Colonic mucosa (tissue), 4 donors: ENCODE data around the gene NKIRAS2. TPM values are rescaled to one million over a fixed set of nuclear protein-coding genes. Genes with fewer than 3 reads are reported as not detected.

Experiments
- DNase-seq: peaks from one replicate; pipeline ENCODE4 v3.0.0-alpha.2; 2020
- H3K27ac ChIP-seq: fragments of 200-600 bp; one replicate; pipeline ENCODE4 v1.8.0; 2021
- H3K27me3 ChIP-seq: fragments of 200-600 bp; one replicate; pipeline ENCODE4 v1.8.0; 2021
- H3K36me3 ChIP-seq: fragments of 200-600 bp; one replicate; pipeline ENCODE4 v1.8.0; 2021
- H3K4me1 ChIP-seq: fragments of 200-600 bp; one replicate; pipeline ENCODE4 v1.8.0; 2021; ENCODE audit warnings: mild to moderate bottlenecking
- H3K4me3 ChIP-seq: fragments of 200-600 bp; one replicate; pipeline ENCODE4 v1.8.0; 2021
- H3K9ac ChIP-seq, 2 donors: one replicate each; pipeline ENCODE4 v1.7.0; 2013; ENCODE audit warnings: control low read depth in 2 of 2, low read depth in 2 of 2, low read length in 2 of 2
- H3K9me3 ChIP-seq: fragments of 200-600 bp; one replicate; pipeline ENCODE4 v1.8.0; 2021
- intact Hi-C: fragments of 100-400 bp; cut with DNase I; formaldehyde crosslinking; loops from one replicate; pipeline ENCODE4 v1.14.1; 2022
- total RNA-seq, 2 donors: library from RNA; stranded (reverse); fragmentation: NEBNext Ultra II Directional in 1 of 2; extraction: Animal tissue kit (Norgen Biotek cat#: 25700) in 1 of 2; gene quantifications; one replicate each; pipeline ENCODE4 v1.2.1, GENCODE V29; 2021
- TF ChIP-seq, protein P1 (sequence below): fragments of 200-600 bp; IDR thresholded peaks from one replicate; pipeline ENCODE4 v1.8.0; 2022; ENCODE audit warnings: antibody characterized with exemption, mild to moderate bottlenecking
- donor health status: healthy.
- donor health status: DM: no; HTN: no; CAD: no.
- donor health status: DM: no; HTN: no; CAD: no.

The NKIRAS2 gene
- total RNA-seq, 2 donors from 2014 or later, result 25.8 to 26.3 TPM

DNA sequence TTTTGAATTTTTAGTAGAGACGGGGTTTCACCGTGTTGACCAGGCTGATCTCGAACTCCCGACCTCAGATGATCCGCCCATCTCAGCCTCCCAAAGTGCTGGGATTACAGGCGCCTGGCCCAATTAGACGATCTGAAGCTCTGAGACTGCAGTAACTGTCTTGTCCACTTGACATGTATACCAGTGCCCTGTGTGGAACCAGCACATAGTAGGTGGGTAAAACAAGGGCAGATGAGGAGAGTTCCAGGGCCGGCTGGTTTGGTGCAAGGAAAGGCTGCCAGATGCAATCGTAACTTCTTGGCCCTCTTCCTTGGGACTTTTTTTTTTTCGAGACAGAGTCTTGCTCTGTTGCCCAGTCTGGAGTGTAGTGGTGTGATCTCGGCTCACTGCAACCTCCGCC, 27.5 kb downstream of the NKIRAS2 start:
- DNase-seq, result no peak
- Histone ChIP-seq H3K4me3 (no peak overlapping the region), H3K9ac (no peak overlapping the region), H3K27me3 (no peaks in the 10 kb centered on the region), H3K27ac (no peak overlapping the region), H3K36me3 (no peaks in the 10 kb centered on the region), H3K9me3 (no peaks in the 10 kb centered on the region), H3K4me1 (peaks cover 3% of the 10 kb centered on the region)
- intact Hi-C loops, result no loop called here
- TF ChIP-seq, protein P1, sequence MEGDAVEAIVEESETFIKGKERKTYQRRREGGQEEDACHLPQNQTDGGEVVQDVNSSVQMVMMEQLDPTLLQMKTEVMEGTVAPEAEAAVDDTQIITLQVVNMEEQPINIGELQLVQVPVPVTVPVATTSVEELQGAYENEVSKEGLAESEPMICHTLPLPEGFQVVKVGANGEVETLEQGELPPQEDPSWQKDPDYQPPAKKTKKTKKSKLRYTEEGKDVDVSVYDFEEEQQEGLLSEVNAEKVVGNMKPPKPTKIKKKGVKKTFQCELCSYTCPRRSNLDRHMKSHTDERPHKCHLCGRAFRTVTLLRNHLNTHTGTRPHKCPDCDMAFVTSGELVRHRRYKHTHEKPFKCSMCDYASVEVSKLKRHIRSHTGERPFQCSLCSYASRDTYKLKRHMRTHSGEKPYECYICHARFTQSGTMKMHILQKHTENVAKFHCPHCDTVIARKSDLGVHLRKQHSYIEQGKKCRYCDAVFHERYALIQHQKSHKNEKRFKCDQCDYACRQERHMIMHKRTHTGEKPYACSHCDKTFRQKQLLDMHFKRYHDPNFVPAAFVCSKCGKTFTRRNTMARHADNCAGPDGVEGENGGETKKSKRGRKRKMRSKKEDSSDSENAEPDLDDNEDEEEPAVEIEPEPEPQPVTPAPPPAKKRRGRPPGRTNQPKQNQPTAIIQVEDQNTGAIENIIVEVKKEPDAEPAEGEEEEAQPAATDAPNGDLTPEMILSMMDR, result no peak

DNA sequence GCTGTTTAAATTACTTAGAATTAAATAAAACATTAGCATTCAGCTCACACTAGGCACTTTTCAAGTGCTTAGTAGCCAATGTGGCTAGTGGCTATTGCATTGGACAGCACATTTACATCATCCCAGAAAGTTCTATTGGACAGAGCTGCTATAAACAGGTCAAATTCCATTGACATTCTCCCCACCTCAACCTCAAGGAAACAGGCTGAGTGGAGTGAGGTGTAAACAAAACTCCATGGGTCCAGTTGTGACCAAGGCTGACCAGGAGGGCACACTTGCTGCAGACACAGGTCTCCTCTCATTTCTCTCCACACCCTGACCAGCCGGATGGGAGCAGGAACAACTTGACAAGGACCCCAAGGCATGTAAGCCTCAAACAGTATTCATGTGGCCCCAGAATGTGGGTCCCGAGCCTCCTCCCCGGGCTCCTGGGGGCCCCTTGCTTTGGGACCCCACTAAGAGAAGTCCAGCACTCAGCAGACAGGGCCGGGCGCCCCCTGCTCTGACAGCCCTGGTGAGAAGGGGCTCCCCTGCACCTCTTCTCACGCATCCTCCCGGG, 30.0 kb downstream of the NKIRAS2 start:
- DNase-seq, result peak; percentile 32
- H3K27me3 ChIP-seq, result no peaks in the 10 kb centered on the region
- peak overlapping the region; percentile 57 to 77 for H3K9ac ChIP-seq
- H3K27ac ChIP-seq, result no peak overlapping the region
- peaks cover 3% of the 10 kb centered on the region for H3K4me1 ChIP-seq
- no peaks in the 10 kb centered on the region for H3K9me3 ChIP-seq
- TF ChIP-seq, protein P1, result no peak
- H3K4me3 ChIP-seq, result peak overlapping the region; percentile 80
- no peaks in the 10 kb centered on the region for H3K36me3 ChIP-seq
- intact Hi-C loops, result no loop called here

DNA sequence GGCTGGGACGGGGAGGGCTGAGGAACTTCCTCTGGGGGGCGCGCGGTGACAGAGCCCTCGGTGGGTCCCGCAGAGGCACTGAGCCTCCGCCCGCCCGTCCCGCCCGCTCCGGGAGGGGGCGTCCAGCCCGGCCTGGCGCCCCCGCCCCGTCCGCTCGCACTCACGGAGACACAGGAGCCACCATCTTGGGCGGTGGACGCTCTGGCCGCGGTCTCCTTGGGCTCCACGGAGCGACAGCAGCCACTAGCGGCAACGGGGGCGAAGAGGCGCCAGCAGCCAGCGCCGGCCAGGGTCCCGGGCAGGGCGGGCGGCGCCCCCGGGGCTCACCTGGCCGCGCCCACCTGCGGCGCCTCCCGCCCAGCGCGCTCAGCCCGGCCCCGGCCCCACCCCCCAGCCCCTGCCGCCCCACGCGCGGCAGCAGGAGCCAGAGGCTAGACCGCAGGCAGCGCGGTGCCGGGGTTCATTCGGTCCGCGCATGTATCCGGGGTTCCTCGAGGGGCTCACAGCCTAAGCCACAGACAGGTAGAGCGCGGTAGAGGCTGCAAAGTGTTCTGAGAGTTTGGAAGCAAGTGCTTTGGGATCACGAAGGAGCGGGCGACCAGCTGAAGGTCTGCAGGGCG, 30.6 kb downstream of the NKIRAS2 start, which contains the start of gene C17orf113:
Gene C17orf113, minus strand, starts transcription at position 209 of the 620 bp plus-strand sequence. CDS start 7,225 bp downstream, outside the sequence.
- H3K9ac ChIP-seq, result peak within 1 kb of the TSS; percentile 57 to 77
- peak; percentile 59 for DNase-seq
- intact Hi-C loops, result no loop called here
- H3K27me3 ChIP-seq, result no peaks in the 10 kb centered on the region
- TF ChIP-seq, protein P1, result no peak
- no peaks in the 10 kb centered on the region for H3K36me3 ChIP-seq
- peaks cover 3% of the 10 kb centered on the region for H3K4me1 ChIP-seq
- H3K9me3 ChIP-seq, result no peaks in the 10 kb centered on the region
- H3K4me3 ChIP-seq, result peak within 1 kb of the TSS; percentile 80
- no peak within 1 kb of the TSS for H3K27ac ChIP-seq

DNA sequence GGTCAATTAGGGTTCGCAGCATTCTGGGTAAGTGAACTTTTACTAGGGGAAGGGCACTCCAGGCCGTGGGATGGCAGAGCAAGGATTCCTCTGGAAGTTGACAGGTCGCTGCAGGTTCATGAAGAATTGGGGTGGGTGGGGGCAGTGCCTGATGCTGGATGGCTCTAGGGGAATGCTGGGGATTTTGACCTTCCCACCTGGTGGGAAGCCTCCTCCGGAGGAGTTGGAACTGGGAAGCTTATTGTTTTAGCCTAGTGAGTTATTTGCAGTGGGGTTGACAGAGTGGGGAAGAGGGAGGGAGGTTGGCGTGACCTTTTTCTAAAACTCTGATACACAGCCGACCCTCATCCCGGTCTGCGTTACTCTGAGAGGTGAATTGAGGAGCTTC, 31.1 kb downstream of the NKIRAS2 start:
- intact Hi-C loops, result no loop called here
- Histone ChIP-seq H3K27me3 (no peaks in the 10 kb centered on the region), H3K36me3 (no peaks in the 10 kb centered on the region), H3K4me3 (peak overlapping the region; percentile 80), H3K9ac (peak overlapping the region; percentile 44 to 55), H3K9me3 (no peaks in the 10 kb centered on the region), H3K4me1 (peaks cover 3% of the 10 kb centered on the region), H3K27ac (no peak overlapping the region)
- TF ChIP-seq, protein P1, result no peak
- peak; percentile 31 for DNase-seq

DNA sequence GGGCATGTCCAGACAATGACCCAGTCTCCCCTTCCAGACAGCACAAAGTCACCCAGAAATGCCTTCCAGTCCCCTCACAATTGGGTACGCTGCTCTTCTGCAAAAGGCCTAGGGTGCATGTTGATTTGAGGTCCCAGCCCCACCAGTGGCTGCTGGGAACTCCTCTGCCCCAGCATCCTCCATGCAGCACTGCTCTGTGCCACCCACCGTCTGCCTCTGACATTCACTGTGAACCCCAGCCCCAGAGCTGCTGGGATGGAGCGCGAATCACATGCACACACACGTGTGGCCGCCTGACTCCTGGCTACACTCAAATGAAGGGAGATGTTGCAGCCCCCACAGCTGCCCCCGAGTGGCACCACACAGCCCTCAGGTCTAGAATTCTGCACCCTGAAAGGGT, 31.8 kb downstream of the NKIRAS2 start:
- no peak overlapping the region for H3K9ac ChIP-seq
- H3K27me3 ChIP-seq, result no peaks in the 10 kb centered on the region
- DNase-seq, result no peak
- intact Hi-C loops, result no loop called here
- no peaks in the 10 kb centered on the region for H3K9me3 ChIP-seq
- TF ChIP-seq, protein P1, result no peak
- H3K36me3 ChIP-seq, result no peaks in the 10 kb centered on the region
- H3K27ac ChIP-seq, result no peak overlapping the region
- H3K4me3 ChIP-seq, result no peak overlapping the region
- H3K4me1 ChIP-seq, result peaks cover 3% of the 10 kb centered on the region
